NB4 (cell line): Measurements from ENCODE around the gene OR1I1.

Source experiments
- POLR2A ChIP-seq: IDR thresholded peaks from 2 replicates; pipeline ENCODE4 v1.6.1; 2011; ENCODE audit warnings: mild to moderate bottlenecking; ENCODE audit not compliant: insufficient read length; ENCODE audit errors: extremely low read depth
- TF ChIP-seq, protein P1 (sequence below): IDR thresholded peaks from 2 replicates; pipeline ENCODE4 v1.6.1; 2011; ENCODE audit warnings: low read depth, low read length
- TF ChIP-seq, protein P2 (sequence below): IDR thresholded peaks from one replicate; pipeline ENCODE4 v1.5.1; 2012; ENCODE audit warnings: low read depth, low read length

DNA sequence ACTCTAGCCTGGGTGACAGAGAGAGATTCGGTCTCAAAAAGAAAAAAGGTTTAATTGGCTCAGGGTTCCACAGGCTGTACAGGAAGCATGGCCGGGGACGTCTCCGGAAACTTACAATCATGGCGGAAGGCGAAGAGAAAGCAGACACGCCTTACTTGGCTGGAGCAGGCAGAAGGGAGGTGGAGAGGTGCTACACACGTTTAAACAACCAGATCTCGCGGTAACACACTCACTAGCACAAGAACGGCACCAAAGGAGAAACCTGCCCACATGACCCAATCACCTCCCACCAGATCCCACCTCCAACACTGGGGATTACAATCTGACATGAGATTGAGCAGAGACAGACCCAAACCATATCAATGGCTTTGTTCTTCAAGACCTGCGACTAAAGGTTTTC lies 20.0 kb upstream of the OR1I1 start:
- TF ChIP-seq, protein P1, sequence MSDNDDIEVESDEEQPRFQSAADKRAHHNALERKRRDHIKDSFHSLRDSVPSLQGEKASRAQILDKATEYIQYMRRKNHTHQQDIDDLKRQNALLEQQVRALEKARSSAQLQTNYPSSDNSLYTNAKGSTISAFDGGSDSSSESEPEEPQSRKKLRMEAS: no peak
- TF ChIP-seq, protein P2, sequence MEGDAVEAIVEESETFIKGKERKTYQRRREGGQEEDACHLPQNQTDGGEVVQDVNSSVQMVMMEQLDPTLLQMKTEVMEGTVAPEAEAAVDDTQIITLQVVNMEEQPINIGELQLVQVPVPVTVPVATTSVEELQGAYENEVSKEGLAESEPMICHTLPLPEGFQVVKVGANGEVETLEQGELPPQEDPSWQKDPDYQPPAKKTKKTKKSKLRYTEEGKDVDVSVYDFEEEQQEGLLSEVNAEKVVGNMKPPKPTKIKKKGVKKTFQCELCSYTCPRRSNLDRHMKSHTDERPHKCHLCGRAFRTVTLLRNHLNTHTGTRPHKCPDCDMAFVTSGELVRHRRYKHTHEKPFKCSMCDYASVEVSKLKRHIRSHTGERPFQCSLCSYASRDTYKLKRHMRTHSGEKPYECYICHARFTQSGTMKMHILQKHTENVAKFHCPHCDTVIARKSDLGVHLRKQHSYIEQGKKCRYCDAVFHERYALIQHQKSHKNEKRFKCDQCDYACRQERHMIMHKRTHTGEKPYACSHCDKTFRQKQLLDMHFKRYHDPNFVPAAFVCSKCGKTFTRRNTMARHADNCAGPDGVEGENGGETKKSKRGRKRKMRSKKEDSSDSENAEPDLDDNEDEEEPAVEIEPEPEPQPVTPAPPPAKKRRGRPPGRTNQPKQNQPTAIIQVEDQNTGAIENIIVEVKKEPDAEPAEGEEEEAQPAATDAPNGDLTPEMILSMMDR: no peak
- TF ChIP-seq POLR2A: no peak
